ENCODE results near the gene KRT2.

KRT2 gene

GRCh38 chr12:52618216-52618615 lies 33.8 kb downstream of the KRT2 start, which contains the start of gene KRT73:
Gene KRT73, minus strand, starts transcription at chr12:52618559. Its CDS starts 35 bp downstream, at chr12:52618524.
- in situ Hi-C loops (cut with MboI; ENCODE audit: low sequenced_read_pairs), result no loop called here

GRCh38 chr12:52617403-52617785 lies 34.6 kb downstream of the KRT2 start:
- in situ Hi-C loops (cut with MboI; ENCODE audit: low sequenced_read_pairs), result no loop called here

GRCh38 chr12:52616680-52617402 lies 35.2 kb downstream of the KRT2 start:
- in situ Hi-C loops (cut with MboI; ENCODE audit: low sequenced_read_pairs), result no loop called here

GRCh38 chr12:52615912-52616311 lies 36.1 kb downstream of the KRT2 start:
- in situ Hi-C loops (cut with MboI; ENCODE audit: low sequenced_read_pairs), result no loop called here

- in situ Hi-C loops (cut with MboI; ENCODE audit: low sequenced_read_pairs), result no loop called here
These were observed 36.7 kb downstream of the KRT2 start for GRCh38 chr12:52615208-52615868.

GRCh38 chr12:52614381-52615207 lies 37.4 kb downstream of the KRT2 start:
- in situ Hi-C loops (cut with MboI; ENCODE audit: low sequenced_read_pairs), result no loop called here

GRCh38 chr12:52613384-52614030 lies 38.5 kb downstream of the KRT2 start:
- in situ Hi-C loops (cut with MboI; ENCODE audit: low sequenced_read_pairs), result no loop called here

- in situ Hi-C loops (cut with MboI; ENCODE audit: low sequenced_read_pairs), result no loop called here
These were observed 39.3 kb downstream of the KRT2 start for GRCh38 chr12:52612431-52613383.

- in situ Hi-C loops (cut with MboI; ENCODE audit: low sequenced_read_pairs), result no loop called here
These were observed 40.9 kb downstream of the KRT2 start for GRCh38 chr12:52611080-52611468.

GRCh38 chr12:52608826-52609630 lies 43.0 kb downstream of the KRT2 start:
- in situ Hi-C loops (cut with MboI; ENCODE audit: low sequenced_read_pairs), result no loop called here

GRCh38 chr12:52608161-52608560 lies 43.9 kb downstream of the KRT2 start:
- in situ Hi-C loops (cut with MboI; ENCODE audit: low sequenced_read_pairs), result no loop called here

- in situ Hi-C loops (cut with MboI; ENCODE audit: low sequenced_read_pairs), result no loop called here
These were observed 44.7 kb downstream of the KRT2 start for GRCh38 chr12:52607314-52607713.

- in situ Hi-C loops (cut with MboI; ENCODE audit: low sequenced_read_pairs), result no loop called here
These were observed 45.3 kb downstream of the KRT2 start for GRCh38 chr12:52606581-52607218.

GRCh38 chr12:52606096-52606495 lies 45.9 kb downstream of the KRT2 start:
- in situ Hi-C loops (cut with MboI; ENCODE audit: low sequenced_read_pairs), result no loop called here

GRCh38 chr12:52605542-52605941 lies 46.5 kb downstream of the KRT2 start:
- in situ Hi-C loops (cut with MboI; ENCODE audit: low sequenced_read_pairs), result no loop called here

- in situ Hi-C loops (cut with MboI; ENCODE audit: low sequenced_read_pairs), result no loop called here
These were observed 47.2 kb downstream of the KRT2 start for GRCh38 chr12:52604859-52605258.

GRCh38 chr12:52603314-52603713 lies 48.7 kb downstream of the KRT2 start:
- in situ Hi-C loops (cut with MboI; ENCODE audit: low sequenced_read_pairs), result no loop called here

GRCh38 chr12:52602552-52602951 lies 49.5 kb downstream of the KRT2 start:
- in situ Hi-C loops (cut with MboI; ENCODE audit: low sequenced_read_pairs), result no loop called here

- in situ Hi-C loops (cut with MboI; ENCODE audit: low sequenced_read_pairs), result no loop called here
These were observed 50.3 kb downstream of the KRT2 start for GRCh38 chr12:52601671-52602070.
